HEK293 (cell line): Measurements from ENCODE around the gene IPCEF1.

Experiments
- CTCF ChIP-seq: fragments of 450-650 bp; formaldehyde crosslinking; IDR thresholded peaks from 2 replicates; pipeline ENCODE4 v1.5.1; 2016; ENCODE audit warnings: missing biosample characterization, missing genetic modification characterization
- EGR2 ChIP-seq: fragments of 450-650 bp; formaldehyde crosslinking; IDR thresholded peaks from 2 replicates; pipeline ENCODE4 v1.5.1; 2016; ENCODE audit warnings: low read depth, missing biosample characterization, missing genetic modification characterization
- ZBTB1 ChIP-seq: fragments of 450-650 bp; formaldehyde crosslinking; IDR thresholded peaks from 2 replicates; pipeline ENCODE4 v1.5.1; 2016; ENCODE audit warnings: missing biosample characterization, missing genetic modification characterization
- ZBTB21 ChIP-seq: fragments of 450-650 bp; formaldehyde crosslinking; IDR thresholded peaks from 2 replicates; pipeline ENCODE4 v1.5.1; 2017; ENCODE audit warnings: missing biosample characterization, missing genetic modification characterization
- ZEB2 ChIP-seq: fragments of 450-650 bp; formaldehyde crosslinking; IDR thresholded peaks from 2 replicates; pipeline ENCODE4 v1.5.1; 2016; ENCODE audit warnings: missing biosample characterization, missing genetic modification characterization
- ZFP41 ChIP-seq: fragments of 450-650 bp; formaldehyde crosslinking; IDR thresholded peaks from 2 replicates; pipeline ENCODE4 v1.5.1; 2016; ENCODE audit warnings: missing biosample characterization, missing genetic modification characterization, borderline replicate concordance
- ZNF121 ChIP-seq: fragments of 450-650 bp; formaldehyde crosslinking; IDR thresholded peaks from 2 replicates; pipeline ENCODE4 v1.5.1; 2016; ENCODE audit warnings: missing biosample characterization, missing genetic modification characterization
- ZNF169 ChIP-seq: fragments of 450-650 bp; formaldehyde crosslinking; IDR thresholded peaks from 2 replicates; pipeline ENCODE4 v1.5.1; 2016; ENCODE audit warnings: missing biosample characterization, missing genetic modification characterization
- ZNF211 ChIP-seq: fragments of 450-650 bp; formaldehyde crosslinking; IDR thresholded peaks from 2 replicates; pipeline ENCODE4 v1.5.1; 2016; ENCODE audit warnings: low read depth, missing biosample characterization, missing genetic modification characterization
- ZNF416 ChIP-seq: fragments of 450-650 bp; formaldehyde crosslinking; IDR thresholded peaks from 2 replicates; pipeline ENCODE4 v1.5.1; 2016; ENCODE audit warnings: missing biosample characterization, missing genetic modification characterization
- TF ChIP-seq, protein P1 (sequence below): fragments of 450-650 bp; formaldehyde crosslinking; conservative IDR thresholded peaks from 2 replicates; pipeline ENCODE4 v1.5.1; 2016; ENCODE audit warnings: low read depth, missing biosample characterization, missing genetic modification characterization
- TF ChIP-seq, protein P2 (sequence below): fragments of 450-650 bp; formaldehyde crosslinking; IDR thresholded peaks from 2 replicates; pipeline ENCODE4 v1.5.1; 2016; ENCODE audit warnings: missing biosample characterization, missing genetic modification characterization

GRCh38 chr6:154331750-154332149, 24.9 kb downstream of the IPCEF1 start:
- TF ChIP-seq CTCF (tag by site-specific recombination), result no peak
- TF ChIP-seq ZNF211 (tag by site-specific recombination), result no peak
- no peak for TF ChIP-seq ZBTB21 (tag by site-specific recombination)
- TF ChIP-seq, protein P1, sequence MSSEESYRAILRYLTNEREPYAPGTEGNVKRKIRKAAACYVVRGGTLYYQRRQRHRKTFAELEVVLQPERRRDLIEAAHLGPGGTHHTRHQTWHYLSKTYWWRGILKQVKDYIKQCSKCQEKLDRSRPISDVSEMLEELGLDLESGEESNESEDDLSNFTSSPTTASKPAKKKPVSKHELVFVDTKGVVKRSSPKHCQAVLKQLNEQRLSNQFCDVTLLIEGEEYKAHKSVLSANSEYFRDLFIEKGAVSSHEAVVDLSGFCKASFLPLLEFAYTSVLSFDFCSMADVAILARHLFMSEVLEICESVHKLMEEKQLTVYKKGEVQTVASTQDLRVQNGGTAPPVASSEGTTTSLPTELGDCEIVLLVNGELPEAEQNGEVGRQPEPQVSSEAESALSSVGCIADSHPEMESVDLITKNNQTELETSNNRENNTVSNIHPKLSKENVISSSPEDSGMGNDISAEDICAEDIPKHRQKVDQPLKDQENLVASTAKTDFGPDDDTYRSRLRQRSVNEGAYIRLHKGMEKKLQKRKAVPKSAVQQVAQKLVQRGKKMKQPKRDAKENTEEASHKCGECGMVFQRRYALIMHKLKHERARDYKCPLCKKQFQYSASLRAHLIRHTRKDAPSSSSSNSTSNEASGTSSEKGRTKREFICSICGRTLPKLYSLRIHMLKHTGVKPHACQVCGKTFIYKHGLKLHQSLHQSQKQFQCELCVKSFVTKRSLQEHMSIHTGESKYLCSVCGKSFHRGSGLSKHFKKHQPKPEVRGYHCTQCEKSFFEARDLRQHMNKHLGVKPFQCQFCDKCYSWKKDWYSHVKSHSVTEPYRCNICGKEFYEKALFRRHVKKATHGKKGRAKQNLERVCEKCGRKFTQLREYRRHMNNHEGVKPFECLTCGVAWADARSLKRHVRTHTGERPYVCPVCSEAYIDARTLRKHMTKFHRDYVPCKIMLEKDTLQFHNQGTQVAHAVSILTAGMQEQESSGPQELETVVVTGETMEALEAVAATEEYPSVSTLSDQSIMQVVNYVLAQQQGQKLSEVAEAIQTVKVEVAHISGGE (tag by site-specific recombination), result no peak
- no peak for TF ChIP-seq EGR2 (tag by site-specific recombination)
- TF ChIP-seq, protein P2, sequence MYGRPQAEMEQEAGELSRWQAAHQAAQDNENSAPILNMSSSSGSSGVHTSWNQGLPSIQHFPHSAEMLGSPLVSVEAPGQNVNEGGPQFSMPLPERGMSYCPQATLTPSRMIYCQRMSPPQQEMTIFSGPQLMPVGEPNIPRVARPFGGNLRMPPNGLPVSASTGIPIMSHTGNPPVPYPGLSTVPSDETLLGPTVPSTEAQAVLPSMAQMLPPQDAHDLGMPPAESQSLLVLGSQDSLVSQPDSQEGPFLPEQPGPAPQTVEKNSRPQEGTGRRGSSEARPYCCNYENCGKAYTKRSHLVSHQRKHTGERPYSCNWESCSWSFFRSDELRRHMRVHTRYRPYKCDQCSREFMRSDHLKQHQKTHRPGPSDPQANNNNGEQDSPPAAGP (tag by site-specific recombination), result no peak
- TF ChIP-seq ZFP41 (tag by site-specific recombination), result no peak
- TF ChIP-seq ZNF121 (tag by site-specific recombination), result no peak
- no peak for TF ChIP-seq ZNF416
- TF ChIP-seq ZEB2 (tag by site-specific recombination), result no peak
- no peak for TF ChIP-seq ZNF169 (tag by site-specific recombination)
- TF ChIP-seq ZBTB1 (tag by site-specific recombination), result no peak
